Parathyroid adenoma (tissue), 2 donors: ENCODE data around the gene GGT6.

ENCODE experiments used
- H2AFZ ChIP-seq: fragments of 300-600 bp; sonication (generic); one replicate; pipeline ENCODE4 v1.7.0; 2017; ENCODE audit warnings: antibody characterized with exemption, mild to moderate bottlenecking
- H3K27ac ChIP-seq: fragments of 300-600 bp; sonication (generic); one replicate; pipeline ENCODE4 v1.7.0; 2017
- H3K27me3 ChIP-seq: fragments of 300-600 bp; sonication (generic); one replicate; pipeline ENCODE4 v1.7.0; 2017; ENCODE audit warnings: low read length; ENCODE audit not compliant: control insufficient read depth, insufficient read depth
- H3K36me3 ChIP-seq: fragments of 300-600 bp; sonication (generic); one replicate; pipeline ENCODE4 v1.7.0; 2017; ENCODE audit warnings: low read length; ENCODE audit not compliant: control insufficient read depth, insufficient read depth
- H3K4me1 ChIP-seq: fragments of 300-600 bp; sonication (generic); one replicate; pipeline ENCODE4 v1.7.0; 2017; ENCODE audit warnings: control low read depth
- H3K4me2 ChIP-seq: fragments of 300-600 bp; sonication (generic); one replicate; pipeline ENCODE4 v1.7.0; 2017; ENCODE audit warnings: low read length
- H3K4me3 ChIP-seq: fragments of 300-600 bp; sonication (generic); one replicate; pipeline ENCODE4 v1.7.0; 2017; ENCODE audit warnings: low read depth, low read length
- H3K79me2 ChIP-seq: fragments of 300-600 bp; sonication (generic); one replicate; pipeline ENCODE4 v1.7.0; 2017; ENCODE audit warnings: control low read depth
- H3K9ac ChIP-seq: fragments of 300-600 bp; sonication (generic); one replicate; pipeline ENCODE4 v1.7.0; 2017; ENCODE audit warnings: mild to moderate bottlenecking
- H3K9me3 ChIP-seq: fragments of 300-600 bp; sonication (generic); one replicate; pipeline ENCODE4 v1.7.0; 2017; ENCODE audit warnings: low read length; ENCODE audit not compliant: control insufficient read depth
- TF ChIP-seq, protein P1 (sequence below): fragments of 300-600 bp; sonication (generic); IDR thresholded peaks from one replicate; pipeline ENCODE4 v1.7.0; 2017; ENCODE audit warnings: antibody characterized with exemption, mild to moderate bottlenecking
- donor health status: primary hyperparathyroidism.

Gene GGT6

DNA sequence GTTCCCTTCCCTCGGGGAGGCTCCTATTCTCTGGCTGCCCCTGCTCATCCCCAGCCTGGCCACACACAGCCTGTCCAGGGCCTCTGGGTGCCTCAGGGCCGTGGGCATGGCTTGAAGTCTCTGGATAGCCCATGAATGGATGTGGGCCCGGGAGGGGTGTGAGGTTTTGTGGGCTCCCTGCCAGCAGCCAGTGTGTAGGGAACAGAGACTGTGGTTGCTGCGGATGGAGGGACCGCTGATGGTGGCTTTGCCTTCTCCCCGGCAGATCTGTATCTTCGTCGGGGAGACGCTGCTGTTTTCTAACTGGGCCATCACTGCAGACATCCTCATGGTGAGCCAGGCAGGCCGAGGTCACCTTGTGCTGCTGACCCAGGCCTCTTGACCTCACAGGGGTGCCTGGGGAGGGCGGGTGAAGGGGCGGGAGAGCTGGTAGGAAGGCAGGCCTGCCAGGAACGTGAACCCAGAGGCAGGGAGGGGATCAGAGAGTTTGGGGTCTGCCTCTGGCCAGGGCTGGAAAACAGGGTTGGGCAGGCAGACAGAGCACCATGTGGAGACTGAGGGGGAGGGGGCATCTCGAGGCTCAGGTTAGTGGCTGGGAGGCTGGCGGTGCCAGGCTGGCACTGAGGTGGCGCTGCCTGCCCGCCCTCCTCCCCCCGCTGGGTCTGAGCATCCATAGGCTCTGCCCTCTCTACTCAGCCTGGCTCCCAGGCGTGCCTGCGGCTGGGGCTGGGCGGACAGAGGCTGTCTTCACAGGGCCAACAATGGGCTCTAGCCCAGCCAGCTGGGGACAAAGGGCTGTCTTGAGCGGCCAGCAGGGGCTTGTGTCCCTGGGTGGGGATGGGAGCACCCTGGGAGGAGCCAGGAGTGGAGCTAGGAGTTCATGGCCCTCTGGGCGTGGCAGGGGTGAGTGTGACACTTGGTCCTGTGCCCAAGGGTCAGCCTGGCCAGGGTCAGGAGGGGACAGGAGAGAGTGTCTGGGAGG, 26.6 kb downstream of the GGT6 start:
- no peak overlapping the region for H3K27ac ChIP-seq
- H3K9me3 ChIP-seq: no peaks in the 10 kb centered on the region
- no peak overlapping the region for H3K4me3 ChIP-seq
- H3K27me3 ChIP-seq: no peaks in the 10 kb centered on the region
- H3K4me1 ChIP-seq: peaks cover 8% of the 10 kb centered on the region
- H3K36me3 ChIP-seq: no peaks in the 10 kb centered on the region
- H3K4me2 ChIP-seq: no peak overlapping the region
- H3K9ac ChIP-seq: no peak overlapping the region
- TF ChIP-seq, protein P1, sequence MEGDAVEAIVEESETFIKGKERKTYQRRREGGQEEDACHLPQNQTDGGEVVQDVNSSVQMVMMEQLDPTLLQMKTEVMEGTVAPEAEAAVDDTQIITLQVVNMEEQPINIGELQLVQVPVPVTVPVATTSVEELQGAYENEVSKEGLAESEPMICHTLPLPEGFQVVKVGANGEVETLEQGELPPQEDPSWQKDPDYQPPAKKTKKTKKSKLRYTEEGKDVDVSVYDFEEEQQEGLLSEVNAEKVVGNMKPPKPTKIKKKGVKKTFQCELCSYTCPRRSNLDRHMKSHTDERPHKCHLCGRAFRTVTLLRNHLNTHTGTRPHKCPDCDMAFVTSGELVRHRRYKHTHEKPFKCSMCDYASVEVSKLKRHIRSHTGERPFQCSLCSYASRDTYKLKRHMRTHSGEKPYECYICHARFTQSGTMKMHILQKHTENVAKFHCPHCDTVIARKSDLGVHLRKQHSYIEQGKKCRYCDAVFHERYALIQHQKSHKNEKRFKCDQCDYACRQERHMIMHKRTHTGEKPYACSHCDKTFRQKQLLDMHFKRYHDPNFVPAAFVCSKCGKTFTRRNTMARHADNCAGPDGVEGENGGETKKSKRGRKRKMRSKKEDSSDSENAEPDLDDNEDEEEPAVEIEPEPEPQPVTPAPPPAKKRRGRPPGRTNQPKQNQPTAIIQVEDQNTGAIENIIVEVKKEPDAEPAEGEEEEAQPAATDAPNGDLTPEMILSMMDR: no peak
- H3K79me2 ChIP-seq: no peaks in the 10 kb centered on the region
- no peak overlapping the region for H2AFZ ChIP-seq

GRCh38 chr17:4532860-4533522, 27.4 kb downstream of the GGT6 start:
- TF ChIP-seq, protein P1: no peak
- Histone ChIP-seq H3K4me3 (no peak overlapping the region), H2AFZ (no peak overlapping the region), H3K79me2 (no peaks in the 10 kb centered on the region), H3K9me3 (no peaks in the 10 kb centered on the region), H3K27ac (no peak overlapping the region), H3K9ac (no peak overlapping the region), H3K4me1 (peaks cover 8% of the 10 kb centered on the region), H3K27me3 (no peaks in the 10 kb centered on the region), H3K36me3 (no peaks in the 10 kb centered on the region), H3K4me2 (no peak overlapping the region)

DNA sequence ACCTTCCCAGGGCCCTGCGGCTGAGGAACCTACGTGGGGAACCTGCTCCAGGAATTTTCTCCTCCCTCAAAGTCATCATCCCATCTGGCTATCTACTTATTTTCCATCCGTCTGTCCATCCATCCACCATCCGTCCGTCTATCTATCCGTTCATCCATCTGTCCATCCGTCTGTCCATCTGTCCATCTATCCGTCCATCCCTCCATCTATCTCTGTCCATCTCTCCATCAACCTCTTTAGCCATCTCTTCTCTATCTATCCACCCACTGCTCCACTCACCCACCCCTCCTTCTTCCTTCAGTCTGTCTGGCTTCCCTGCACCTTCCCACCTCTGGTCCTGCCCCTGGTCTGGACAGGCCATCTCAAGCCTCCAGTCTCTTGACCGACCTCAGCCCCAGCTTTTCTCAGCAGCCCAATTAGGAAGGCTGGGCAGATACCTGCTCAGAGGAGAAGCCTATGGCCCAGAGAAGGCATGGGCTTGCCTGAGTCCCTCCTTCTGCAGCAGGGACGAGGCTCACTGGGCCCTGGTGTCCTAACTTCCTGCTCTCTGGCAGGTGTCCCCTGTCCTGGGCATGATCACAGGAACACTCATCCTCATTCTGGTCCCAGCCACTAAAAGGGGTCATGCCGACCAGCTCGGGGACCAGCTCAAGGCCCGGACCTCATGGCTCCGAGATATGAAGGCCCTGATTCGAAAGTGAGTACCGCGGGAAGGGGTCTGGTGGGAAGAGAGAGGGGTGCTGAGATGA, 28.2 kb downstream of the GGT6 start:
- no peak overlapping the region for H3K9ac ChIP-seq
- H3K4me1 ChIP-seq: peaks cover 7% of the 10 kb centered on the region
- H3K4me2 ChIP-seq: no peak overlapping the region
- TF ChIP-seq, protein P1: no peak
- H3K79me2 ChIP-seq: no peaks in the 10 kb centered on the region
- peak overlapping the region; percentile 15 for H3K27ac ChIP-seq
- H3K36me3 ChIP-seq: no peaks in the 10 kb centered on the region
- H2AFZ ChIP-seq: no peak overlapping the region
- H3K27me3 ChIP-seq: no peaks in the 10 kb centered on the region
- H3K4me3 ChIP-seq: no peak overlapping the region
- H3K9me3 ChIP-seq: no peaks in the 10 kb centered on the region

GRCh38 chr17:4530799-4531730, 29.3 kb downstream of the GGT6 start:
- peak overlapping the region; percentile 57 for H3K27ac ChIP-seq
- no peak overlapping the region for H3K4me3 ChIP-seq
- no peaks in the 10 kb centered on the region for H3K27me3 ChIP-seq
- H3K36me3 ChIP-seq: no peaks in the 10 kb centered on the region
- TF ChIP-seq, protein P1: no peak
- H3K4me2 ChIP-seq: no peak overlapping the region
- no peaks in the 10 kb centered on the region for H3K9me3 ChIP-seq
- no peaks in the 10 kb centered on the region for H3K79me2 ChIP-seq
- H3K9ac ChIP-seq: no peak overlapping the region
- H2AFZ ChIP-seq: no peak overlapping the region
- no peaks in the 10 kb centered on the region for H3K4me1 ChIP-seq
